ENCODE measurements around the gene ASB8. TPM values are rescaled to one million over a fixed set of nuclear protein-coding genes. Genes with fewer than 3 reads are reported as not detected.

The ASB8 gene, protein sequence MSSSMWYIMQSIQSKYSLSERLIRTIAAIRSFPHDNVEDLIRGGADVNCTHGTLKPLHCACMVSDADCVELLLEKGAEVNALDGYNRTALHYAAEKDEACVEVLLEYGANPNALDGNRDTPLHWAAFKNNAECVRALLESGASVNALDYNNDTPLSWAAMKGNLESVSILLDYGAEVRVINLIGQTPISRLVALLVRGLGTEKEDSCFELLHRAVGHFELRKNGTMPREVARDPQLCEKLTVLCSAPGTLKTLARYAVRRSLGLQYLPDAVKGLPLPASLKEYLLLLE
- total RNA-seq (2014; rRNA removed; shearing (Covaris generic)) = 20.5 and 27.2 TPM in 2 replicates
- polyA plus RNA-seq (2014; cell fraction: nucleus; rRNA removed) = 7.6 and 16.2 TPM in 2 replicates

- peak; percentile 98 for DNase-seq (ENCODE audit: extremely low read depth, low read depth)
Observed at GRCh38 chr12:48157018-48157888, at the start of gene ASB8. ASB8 (minus strand) TSS chr12:48157515; CDS start chr12:48153496, 4,019 bp downstream.

DNA sequence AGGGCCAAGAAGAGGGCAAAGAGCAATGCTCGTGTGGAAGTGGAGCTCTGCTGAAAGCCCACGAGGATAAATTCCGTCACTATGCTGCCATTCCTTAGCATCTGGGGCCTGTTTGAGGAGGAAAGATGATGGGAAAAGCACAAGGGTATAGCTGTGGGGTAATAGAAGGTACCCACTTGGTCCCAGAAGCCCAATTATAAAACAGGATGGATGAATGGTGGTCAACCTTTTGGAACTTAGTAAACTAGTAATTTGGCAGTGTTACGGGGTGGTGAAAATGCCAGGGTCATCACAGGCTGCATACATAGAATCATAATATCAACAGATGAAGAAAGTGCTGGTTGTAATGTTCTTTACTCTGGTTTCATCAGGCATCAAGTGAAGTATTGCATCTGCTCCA lies 45.9 kb upstream of the ASB8 start, which contains the start of gene OR10AD1:
TSS of gene OR10AD1 (minus strand) at position 101 of the 400 bp plus-strand sequence. CDS start at position 101, 0 bp downstream.
- DNase-seq (ENCODE audit: extremely low read depth, low read depth) = no peak

- no peak for DNase-seq (ENCODE audit: extremely low read depth, low read depth)
Observed at GRCh38 chr12:48202766-48203165, 45.5 kb upstream of the ASB8 start.

- DNase-seq (ENCODE audit: extremely low read depth, low read depth) = no peak
Observed at GRCh38 chr12:48201516-48201915, 44.2 kb upstream of the ASB8 start.

GRCh38 chr12:48201091-48201490 lies 43.8 kb upstream of the ASB8 start:
- DNase-seq (ENCODE audit: extremely low read depth, low read depth) = no peak

DNA sequence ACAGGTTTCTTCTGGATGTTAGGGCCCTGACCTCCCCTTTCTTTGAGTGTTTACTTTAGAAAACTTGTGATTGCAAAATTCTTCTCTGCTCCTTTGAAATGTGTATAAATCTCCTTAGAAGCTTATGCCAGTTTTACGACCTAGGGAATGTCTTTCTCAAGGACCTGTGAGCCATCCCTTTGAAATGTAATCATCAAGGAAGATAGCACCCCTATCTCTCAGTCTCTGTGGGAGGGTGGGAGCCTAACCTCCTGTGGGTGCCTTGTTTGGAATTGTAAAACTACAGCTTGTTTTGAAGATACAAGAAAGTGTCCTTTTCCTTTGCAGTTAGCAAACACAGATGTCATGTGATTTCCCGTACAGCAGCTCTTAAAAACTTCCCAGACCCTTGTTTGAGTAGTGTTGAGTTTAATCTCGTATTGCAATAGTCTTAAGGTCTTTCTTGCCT lies 42.5 kb upstream of the ASB8 start:
- DNase-seq (ENCODE audit: extremely low read depth, low read depth) = no peak

DNA sequence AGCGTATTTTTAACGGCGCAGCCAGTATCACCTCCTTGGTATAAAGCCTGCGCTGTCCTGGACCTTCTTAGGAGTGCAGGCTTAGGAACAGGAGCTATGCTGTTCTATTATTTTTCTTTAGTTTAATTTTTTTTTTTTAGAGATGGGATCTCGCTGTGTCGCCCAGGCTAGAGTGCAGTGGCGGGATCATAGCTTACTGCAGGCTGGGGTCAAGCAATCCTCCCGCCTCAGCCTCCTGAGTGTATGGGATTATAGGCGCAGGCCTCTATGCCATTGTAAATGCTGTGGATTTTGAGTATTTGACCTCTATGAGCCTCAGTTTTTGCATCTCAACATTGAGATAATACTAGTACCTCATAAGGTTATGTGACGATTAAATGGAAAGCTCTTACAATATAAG lies 41.7 kb upstream of the ASB8 start:
- DNase-seq (ENCODE audit: extremely low read depth, low read depth) = no peak

DNA sequence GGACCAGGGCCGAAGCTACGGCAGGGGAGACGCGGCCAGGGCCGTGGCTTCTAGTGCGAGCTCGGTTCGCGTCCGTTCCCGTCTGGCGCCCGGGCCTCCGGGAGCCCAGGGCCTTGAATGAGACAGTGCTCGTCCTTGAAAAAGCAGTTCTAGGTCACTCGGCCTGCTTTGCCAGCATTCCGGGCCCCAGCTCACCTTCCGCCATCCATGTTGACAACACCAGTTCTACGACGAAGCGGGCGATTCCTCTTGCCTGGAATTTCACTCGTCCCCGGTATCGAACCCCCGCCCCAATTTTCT lies 41.3 kb upstream of the ASB8 start:
- DNase-seq (ENCODE audit: extremely low read depth, low read depth) = no peak

DNA sequence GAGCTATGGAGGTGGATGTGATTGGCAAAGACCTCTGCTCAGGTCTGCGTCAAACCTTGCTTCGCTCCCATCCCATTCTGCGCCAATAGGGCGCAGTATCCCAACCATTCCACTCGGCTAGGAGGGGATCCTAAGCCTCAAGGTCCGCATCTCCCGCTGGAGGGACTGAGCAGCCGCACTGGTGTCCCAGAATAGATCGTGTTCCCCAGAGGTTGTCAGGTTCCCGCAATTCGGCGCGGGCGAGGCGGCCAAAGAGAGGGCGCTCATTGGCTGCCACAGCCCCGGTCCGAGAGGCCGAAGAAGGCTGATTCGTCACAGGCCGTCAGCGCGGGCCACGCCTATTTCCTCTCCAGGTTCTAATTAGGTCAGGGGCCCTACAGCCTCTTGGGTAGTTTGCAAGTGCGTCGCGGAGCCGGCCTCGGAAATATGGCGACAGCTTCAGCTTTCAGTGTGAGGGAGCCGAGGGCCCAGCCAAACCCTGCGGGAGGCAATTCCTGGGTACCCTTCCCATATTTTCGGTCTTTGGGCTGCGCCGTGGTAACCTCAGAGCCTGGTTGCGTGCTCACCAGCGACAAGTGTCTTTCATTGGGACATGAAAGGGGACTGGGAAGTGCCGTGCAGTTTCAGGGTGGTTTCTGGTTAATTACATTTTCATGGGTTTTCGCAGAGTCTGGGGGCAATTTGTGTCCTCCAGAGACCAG lies 40.8 kb upstream of the ASB8 start:
- DNase-seq (ENCODE audit: extremely low read depth, low read depth) = peak; percentile 98

DNA sequence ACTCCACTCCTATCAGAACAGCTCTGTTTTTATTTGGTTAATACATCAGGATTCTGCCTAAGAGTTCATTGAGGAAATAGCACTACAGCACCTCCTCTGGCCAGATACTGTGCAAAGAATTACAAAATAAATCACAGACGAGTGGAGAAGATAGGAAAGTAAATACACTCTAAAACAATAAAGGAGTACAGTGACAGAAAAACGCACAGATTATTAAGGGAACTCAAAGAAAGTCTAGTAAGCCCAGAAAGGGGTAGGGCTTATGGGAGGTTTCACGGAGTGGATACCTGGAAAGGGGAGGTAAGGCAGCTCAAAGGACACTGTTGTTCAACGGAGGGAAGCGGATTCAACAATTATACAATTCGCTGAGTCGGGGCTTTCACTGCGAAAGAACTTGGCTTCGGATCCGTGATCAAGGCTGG lies 40.2 kb upstream of the ASB8 start:
- DNase-seq (ENCODE audit: extremely low read depth, low read depth) = peak; percentile 52

DNA sequence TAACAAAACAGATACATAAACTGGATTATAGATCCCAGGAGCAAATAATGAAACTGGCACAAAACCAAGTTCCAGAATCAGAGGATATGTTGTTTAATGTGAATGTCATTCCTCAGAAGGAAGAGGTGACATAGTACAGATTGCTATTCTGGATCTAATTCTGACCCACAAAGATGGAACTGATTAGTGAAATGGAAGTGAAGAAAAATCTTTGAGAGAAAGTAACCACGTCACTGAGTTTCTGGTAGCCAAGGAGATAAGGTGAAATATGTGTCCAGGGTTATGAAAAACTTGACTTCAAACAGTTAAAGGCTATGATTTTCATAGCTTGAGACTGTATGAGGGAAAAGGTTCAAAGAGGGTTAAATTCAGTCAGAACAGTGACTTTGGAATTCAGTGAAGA lies 37.5 kb upstream of the ASB8 start:
- no peak for DNase-seq (ENCODE audit: extremely low read depth, low read depth)

DNA sequence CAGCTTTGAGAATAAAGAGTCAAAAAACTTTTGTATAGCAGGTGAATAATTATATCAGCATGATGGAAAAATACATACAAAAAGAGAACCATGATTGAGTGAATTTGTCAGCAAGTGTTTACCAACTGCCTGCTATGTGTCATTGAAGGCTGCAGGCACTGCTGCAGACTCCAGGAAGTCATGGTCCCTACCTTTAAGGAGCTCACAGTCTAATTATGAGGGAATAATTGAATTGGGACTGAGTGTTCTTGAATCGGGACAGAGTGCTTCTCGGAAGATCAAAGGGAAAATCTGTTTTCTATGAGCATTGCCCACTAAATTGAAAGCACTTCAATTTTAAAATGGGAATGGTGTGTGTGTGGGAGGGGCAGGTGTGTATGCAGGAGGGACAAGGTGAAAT lies 36.3 kb upstream of the ASB8 start:
- no peak for DNase-seq (ENCODE audit: extremely low read depth, low read depth)

- DNase-seq (ENCODE audit: extremely low read depth, low read depth) = no peak
Observed at GRCh38 chr12:48192861-48193260, 35.5 kb upstream of the ASB8 start.

- no peak for DNase-seq (ENCODE audit: extremely low read depth, low read depth)
Observed at GRCh38 chr12:48191096-48191495, 33.8 kb upstream of the ASB8 start.

DNA sequence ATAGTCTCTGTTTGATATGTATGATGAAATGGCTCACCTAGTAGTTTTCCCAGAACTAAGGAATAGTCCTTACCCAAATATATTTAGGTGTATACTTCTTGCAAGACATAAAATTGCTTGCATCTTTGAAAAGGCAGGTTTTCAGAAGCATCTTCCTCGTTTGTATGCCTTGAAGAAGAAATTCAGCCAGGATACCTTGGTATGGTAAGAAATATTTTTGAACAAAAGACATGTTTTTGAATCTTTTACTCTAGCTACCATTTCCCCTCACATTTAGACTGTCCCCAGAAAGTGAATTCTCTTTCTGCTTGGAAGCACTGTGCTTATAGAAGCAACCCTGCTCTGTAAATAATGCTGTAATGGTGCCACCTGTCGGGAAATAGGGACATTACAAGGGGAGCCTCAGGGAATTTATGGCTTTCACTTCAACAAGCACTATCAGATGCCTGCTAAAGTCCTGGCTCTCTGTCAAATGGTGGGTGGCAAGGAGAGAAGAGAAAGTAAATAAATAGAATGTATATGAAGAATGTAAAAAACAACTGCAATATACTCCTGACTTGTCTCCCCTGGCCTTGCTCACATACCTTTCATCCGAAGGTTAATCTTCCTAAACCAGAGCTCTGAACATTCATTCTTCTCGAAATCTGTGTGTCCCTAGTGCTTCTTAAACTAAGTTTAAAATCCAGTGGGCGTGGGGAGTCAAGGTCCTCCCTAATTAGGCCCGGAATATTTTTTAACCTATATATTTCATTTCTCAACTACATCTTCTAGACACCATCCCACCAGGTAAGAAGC lies 32.2 kb upstream of the ASB8 start:
- peak; percentile 73 for DNase-seq (ENCODE audit: extremely low read depth, low read depth)

- DNase-seq (ENCODE audit: extremely low read depth, low read depth) = no peak
Observed at GRCh38 chr12:48187916-48188695, 30.8 kb upstream of the ASB8 start.

- DNase-seq (ENCODE audit: extremely low read depth, low read depth) = no peak
Observed at GRCh38 chr12:48185181-48185919, 28.0 kb upstream of the ASB8 start.

DNA sequence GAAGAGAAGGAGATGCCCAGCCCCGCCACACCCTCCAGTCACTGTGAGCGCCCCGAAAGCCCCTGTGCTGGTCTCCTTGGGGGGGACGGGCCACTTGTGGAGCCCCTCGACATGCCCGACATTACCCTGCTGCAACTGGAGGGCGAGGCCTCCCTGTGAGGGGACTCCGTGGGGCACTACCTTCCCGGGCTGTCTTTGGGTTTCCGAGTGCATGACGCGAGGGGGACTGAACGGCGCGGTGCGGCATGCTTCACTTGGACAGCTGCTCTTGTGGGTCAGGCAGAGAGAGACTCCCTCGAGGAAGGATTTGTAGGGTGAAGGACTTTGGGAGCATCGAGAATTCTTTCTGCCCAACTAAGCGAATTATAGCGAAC lies 27.2 kb upstream of the ASB8 start:
- DNase-seq (ENCODE audit: extremely low read depth, low read depth) = no peak

Data from NCI-H460 (cell line).